ENCODE data around the gene HRAS. TPM values are rescaled to one million over a fixed set of nuclear protein-coding genes. Genes with fewer than 3 reads are reported as not detected.

Gene HRAS
- total RNA-seq, 2 donors from 2014 or later = 64.8 to 68.2 TPM

- H3K27ac ChIP-seq (ENCODE audit: low read depth, low read length) = no peak overlapping the region
- Mint-ChIP-seq H3K4me1 (no peaks in the 10 kb centered on the region), H3K9me3 (peaks cover 11% of the 10 kb centered on the region), H3K36me3 (ENCODE audit: low read depth) (peaks cover 37% of the 10 kb centered on the region), H3K27me3 (ENCODE audit: insufficient read depth) (peaks cover 2% of the 10 kb centered on the region), H3K27ac (peak overlapping the region; percentile 7), H3K4me3 (no peak overlapping the region)
- H3K4me3 ChIP-seq (ENCODE audit: low read length) = no peak overlapping the region
- H3K9me3 ChIP-seq (ENCODE audit: control insufficient read depth, low read length) = peaks cover 5% of the 10 kb centered on the region
- H3K4me1 ChIP-seq (ENCODE audit: control insufficient read depth, insufficient read depth, low read length) = no peaks in the 10 kb centered on the region
- 92 to 94% methylated on average over 18 to 19 of the region's 19 CpGs for WGBS, 2 experiments (ENCODE audit: insufficient coverage in 1 of 2, insufficient read length in 1 of 2)
- H3K36me3 ChIP-seq (ENCODE audit: control insufficient read depth, insufficient read depth, low read length) = peaks cover 41% of the 10 kb centered on the region
- H3K9ac ChIP-seq (ENCODE audit: extremely low read depth, low read length, poor library complexity, severe bottlenecking) = no peak overlapping the region
- no peak for TF ChIP-seq CTCF (conservative IDR thresholded peaks at IDR 0.05)
- H3K27me3 ChIP-seq (ENCODE audit: control insufficient read depth, insufficient read depth, low read length, poor library complexity, severe bottlenecking) = no peaks in the 10 kb centered on the region
- no peak for DNase-seq
These were observed 33.6 kb downstream of the HRAS start for GRCh38 chr11:501683-502287.

GRCh38 chr11:501001-501682 is 34.2 kb downstream of the HRAS start:
- TF ChIP-seq CTCF (conservative IDR thresholded peaks at IDR 0.05) = no peak
- Mint-ChIP-seq H3K27me3 (ENCODE audit: insufficient read depth) (peaks cover 2% of the 10 kb centered on the region), H3K9me3 (peaks cover 11% of the 10 kb centered on the region), H3K27ac (no peak overlapping the region), H3K4me3 (no peak overlapping the region), H3K36me3 (ENCODE audit: low read depth) (peaks cover 42% of the 10 kb centered on the region), H3K4me1 (no peaks in the 10 kb centered on the region)
- H3K27ac ChIP-seq (ENCODE audit: low read depth, low read length) = no peak overlapping the region
- 95 to 96% methylated on average over 21 to 24 of the region's 24 CpGs for WGBS, 2 experiments (ENCODE audit: insufficient coverage in 1 of 2, insufficient read length in 1 of 2)
- no peak overlapping the region for H3K9ac ChIP-seq (ENCODE audit: extremely low read depth, low read length, poor library complexity, severe bottlenecking)
- H3K27me3 ChIP-seq (ENCODE audit: control insufficient read depth, insufficient read depth, low read length, poor library complexity, severe bottlenecking) = no peaks in the 10 kb centered on the region
- H3K9me3 ChIP-seq (ENCODE audit: control insufficient read depth, low read length) = peaks cover 5% of the 10 kb centered on the region
- no peak overlapping the region for H3K4me3 ChIP-seq (ENCODE audit: low read length)
- peaks cover 41% of the 10 kb centered on the region for H3K36me3 ChIP-seq (ENCODE audit: control insufficient read depth, insufficient read depth, low read length)
- DNase-seq = no peak
- no peaks in the 10 kb centered on the region for H3K4me1 ChIP-seq (ENCODE audit: control insufficient read depth, insufficient read depth, low read length)

GRCh38 chr11:499201-500076 is 35.9 kb downstream of the HRAS start:
- DNase-seq = peak; percentile 33
- H3K27ac Mint-ChIP-seq = no peak overlapping the region
- peaks cover 51% of the 10 kb centered on the region for H3K36me3 Mint-ChIP-seq (ENCODE audit: low read depth)

More at GRCh38 chr11:499201-500076, 35.9 kb downstream of the HRAS start:
- no peak overlapping the region for H3K4me3 Mint-ChIP-seq
- Histone ChIP-seq H3K9me3 (ENCODE audit: control insufficient read depth, low read length) (peaks cover 5% of the 10 kb centered on the region), H3K27me3 (ENCODE audit: control insufficient read depth, insufficient read depth, low read length, poor library complexity, severe bottlenecking) (no peaks in the 10 kb centered on the region), H3K9ac (ENCODE audit: extremely low read depth, low read length, poor library complexity, severe bottlenecking) (no peak overlapping the region), H3K4me1 (ENCODE audit: control insufficient read depth, insufficient read depth, low read length) (no peaks in the 10 kb centered on the region), H3K4me3 (ENCODE audit: low read length) (no peak overlapping the region), H3K27ac (ENCODE audit: low read depth, low read length) (no peak overlapping the region), H3K36me3 (ENCODE audit: control insufficient read depth, insufficient read depth, low read length) (peaks cover 48% of the 10 kb centered on the region)
- no peaks in the 10 kb centered on the region for H3K4me1 Mint-ChIP-seq
- peaks cover 11% of the 10 kb centered on the region for H3K9me3 Mint-ChIP-seq
- H3K27me3 Mint-ChIP-seq (ENCODE audit: insufficient read depth) = no peaks in the 10 kb centered on the region
- 92 to 97% methylated on average over 19 to 24 of the region's 24 CpGs for WGBS, 2 experiments (ENCODE audit: insufficient coverage in 1 of 2, insufficient read length in 1 of 2)
- TF ChIP-seq CTCF (conservative IDR thresholded peaks at IDR 0.05) = no peak
